ENCODE measurements around the gene TRIM56. TPM values are rescaled to one million over a fixed set of nuclear protein-coding genes. Genes with fewer than 3 reads are reported as not detected.

TRIM56 gene, protein sequence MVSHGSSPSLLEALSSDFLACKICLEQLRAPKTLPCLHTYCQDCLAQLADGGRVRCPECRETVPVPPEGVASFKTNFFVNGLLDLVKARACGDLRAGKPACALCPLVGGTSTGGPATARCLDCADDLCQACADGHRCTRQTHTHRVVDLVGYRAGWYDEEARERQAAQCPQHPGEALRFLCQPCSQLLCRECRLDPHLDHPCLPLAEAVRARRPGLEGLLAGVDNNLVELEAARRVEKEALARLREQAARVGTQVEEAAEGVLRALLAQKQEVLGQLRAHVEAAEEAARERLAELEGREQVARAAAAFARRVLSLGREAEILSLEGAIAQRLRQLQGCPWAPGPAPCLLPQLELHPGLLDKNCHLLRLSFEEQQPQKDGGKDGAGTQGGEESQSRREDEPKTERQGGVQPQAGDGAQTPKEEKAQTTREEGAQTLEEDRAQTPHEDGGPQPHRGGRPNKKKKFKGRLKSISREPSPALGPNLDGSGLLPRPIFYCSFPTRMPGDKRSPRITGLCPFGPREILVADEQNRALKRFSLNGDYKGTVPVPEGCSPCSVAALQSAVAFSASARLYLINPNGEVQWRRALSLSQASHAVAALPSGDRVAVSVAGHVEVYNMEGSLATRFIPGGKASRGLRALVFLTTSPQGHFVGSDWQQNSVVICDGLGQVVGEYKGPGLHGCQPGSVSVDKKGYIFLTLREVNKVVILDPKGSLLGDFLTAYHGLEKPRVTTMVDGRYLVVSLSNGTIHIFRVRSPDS
- total RNA-seq: 12.4 and 13.3 TPM in 2 replicates

DNA sequence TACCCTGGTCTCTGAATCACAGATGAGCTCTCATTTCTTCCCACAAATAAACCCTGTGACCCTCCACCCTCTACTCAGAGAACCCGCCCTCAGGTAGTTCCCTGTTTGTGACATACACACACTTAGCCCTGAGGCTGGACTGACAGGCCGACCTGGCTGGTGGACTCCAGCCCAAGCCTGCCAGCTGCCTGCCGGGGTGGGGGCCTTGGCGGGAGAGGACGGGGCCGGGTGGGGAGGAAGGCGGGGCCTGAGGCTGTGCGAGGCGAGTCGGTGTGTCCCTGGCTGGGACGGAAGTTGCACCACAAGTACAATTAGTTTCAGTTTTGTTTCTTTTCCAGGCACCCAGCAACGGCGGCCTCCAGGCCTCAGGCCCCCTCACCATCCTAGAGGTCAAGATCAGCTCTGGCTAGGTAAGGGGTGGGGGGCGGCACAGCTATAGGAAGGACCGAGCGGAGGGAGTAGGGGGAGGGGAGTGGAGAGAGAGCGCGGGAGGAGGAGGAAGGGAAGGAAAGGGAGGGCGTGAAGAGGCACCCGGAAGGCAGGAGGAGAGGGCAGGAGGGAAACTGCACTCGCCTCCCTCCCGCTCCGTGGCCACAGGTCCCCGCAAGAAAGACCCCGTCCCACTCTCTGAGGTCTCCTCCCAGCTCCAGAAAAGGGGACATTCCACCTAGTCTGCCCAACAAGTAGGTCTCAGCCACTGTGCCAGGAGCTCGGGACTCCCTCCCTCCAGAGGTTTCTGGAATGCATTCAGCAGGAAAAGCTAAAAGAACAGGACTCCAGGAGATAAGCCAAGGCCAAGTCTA is at the start of gene TRIM56:
Gene TRIM56, plus strand, starts transcription at position 320 of the 803 bp plus-strand sequence. CDS start 1,832 bp downstream, outside the sequence.

DNA sequence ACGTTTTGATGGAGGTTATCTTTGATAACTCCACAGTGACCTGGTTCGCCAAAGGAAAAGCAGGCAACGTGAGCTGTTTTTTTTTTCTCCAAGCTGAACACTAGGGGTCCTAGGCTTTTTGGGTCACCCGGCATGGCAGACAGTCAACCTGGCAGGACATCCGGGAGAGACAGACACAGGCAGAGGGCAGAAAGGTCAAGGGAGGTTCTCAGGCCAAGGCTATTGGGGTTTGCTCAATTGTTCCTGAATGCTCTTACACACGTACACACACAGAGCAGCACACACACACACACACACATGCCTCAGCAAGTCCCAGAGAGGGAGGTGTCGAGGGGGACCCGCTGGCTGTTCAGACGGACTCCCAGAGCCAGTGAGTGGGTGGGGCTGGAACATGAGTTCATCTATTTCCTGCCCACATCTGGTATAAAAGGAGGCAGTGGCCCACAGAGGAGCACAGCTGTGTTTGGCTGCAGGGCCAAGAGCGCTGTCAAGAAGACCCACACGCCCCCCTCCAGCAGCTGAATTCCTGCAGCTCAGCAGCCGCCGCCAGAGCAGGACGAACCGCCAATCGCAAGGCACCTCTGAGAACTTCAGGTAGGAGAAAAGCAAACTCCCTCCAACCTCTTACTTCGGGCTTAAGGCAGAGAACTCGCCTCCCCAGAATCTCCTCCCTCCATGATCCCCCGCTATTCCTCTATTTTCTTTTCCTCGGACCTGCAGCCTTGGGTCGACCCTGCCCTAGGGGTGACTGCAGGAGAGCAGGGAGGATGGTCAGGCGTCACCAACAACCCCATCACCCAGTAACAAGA is 41.6 kb downstream of the TRIM56 start, which contains the start of gene SERPINE1:
Gene SERPINE1, plus strand, starts transcription at position 454 of the 809 bp plus-strand sequence. CDS start 1,290 bp downstream, outside the sequence.

Other genes with a start within 250 kb of the TRIM56 start
- 43.7 and 46.3 TPM in 2 replicates for gene SLC12A9, start 232.8 kb upstream of the TRIM56 start, total RNA-seq
- gene TRIP6, start 218.1 kb upstream of the TRIM56 start, total RNA-seq: 45.0 and 48.9 TPM in 2 replicates
- gene SRRT, start 210.4 kb upstream of the TRIM56 start, total RNA-seq: 33.5 and 41.1 TPM in 2 replicates
- gene UFSP1, start 195.8 kb upstream of the TRIM56 start, total RNA-seq: 2.2 and 3.1 TPM in 2 replicates
- 2.2 and 5.1 TPM in 2 replicates for gene ACHE, start 189.6 kb upstream of the TRIM56 start, total RNA-seq
- gene MUC3A, start 135.9 kb upstream of the TRIM56 start, total RNA-seq: under 0.01 TPM in 1 of 2 replicates, not detected in the other
- not detected in 2 replicates for gene MUC12, start 115.9 kb upstream of the TRIM56 start, total RNA-seq
- not detected in 2 replicates for gene MUC17, start 65.4 kb upstream of the TRIM56 start, total RNA-seq
- gene SERPINE1, start 41.6 kb downstream of the TRIM56 start, total RNA-seq: 23.4 and 74.3 TPM in 2 replicates
- 124 and 147 TPM in 2 replicates for gene AP1S1, start 69.0 kb downstream of the TRIM56 start, total RNA-seq
- not detected in 2 replicates for gene VGF, start 80.1 kb downstream of the TRIM56 start, total RNA-seq
- not detected in 2 replicates for gene NAT16, start 94.8 kb downstream of the TRIM56 start, total RNA-seq
- not detected in 2 replicates for gene MOGAT3, start 115.6 kb downstream of the TRIM56 start, total RNA-seq
- gene PLOD3, start 132.1 kb downstream of the TRIM56 start, total RNA-seq: 24.2 and 24.5 TPM in 2 replicates
- 82.3 and 86.4 TPM in 2 replicates for gene ZNHIT1, start 132.7 kb downstream of the TRIM56 start, total RNA-seq
- gene CLDN15, start 152.3 kb downstream of the TRIM56 start, total RNA-seq: 1.6 and 2.1 TPM in 2 replicates
- 190 and 247 TPM in 2 replicates for gene FIS1, start 159.6 kb downstream of the TRIM56 start, total RNA-seq
- 12.2 and 17.8 TPM in 2 replicates for gene IFT22, start 236.3 kb downstream of the TRIM56 start, total RNA-seq

Data from dermis lymphatic vessel endothelial cell (primary cell).